Kidney (tissue), 14 donors: ENCODE measurements around the gene AMDHD2. TPM values are rescaled to one million over a fixed set of nuclear protein-coding genes. Genes with fewer than 3 reads are reported as not detected.

Experiments used
- DNase-seq, 5 donors: peaks; one replicate each; pipeline ENCODE4 v3.0.0-alpha.2; 2013 to 2020
- FAIRE-seq: peaks from 2 replicates; lab custom pipeline; 2012; peaks lifted over from hg19 to GRCh38; lab: Jason Lieb, UNC
- H3K27ac ChIP-seq, 2 donors: one replicate each; pipeline ENCODE4 v1.7.0; 2013; ENCODE audit warnings: low read depth in 2 of 2, low read length in 2 of 2, inconsistent platforms in 1 of 2
- H3K27me3 ChIP-seq: one replicate; pipeline ENCODE4 v1.7.1; 2013; ENCODE audit warnings: low read length, inconsistent platforms; ENCODE audit not compliant: control insufficient read depth, insufficient read depth
- H3K36me3 ChIP-seq, 3 donors: one replicate each; pipeline versions ENCODE4 v1.7.0 to v1.7.1; 2013; ENCODE audit warnings: low read length in 3 of 3, control low read depth in 1 of 3, inconsistent platforms in 1 of 3; ENCODE audit not compliant: insufficient read depth in 3 of 3, control insufficient read depth in 2 of 3
- H3K4me1 ChIP-seq, 3 donors: one replicate each; pipeline versions ENCODE4 v1.7.0 to v1.7.1; 2013; ENCODE audit warnings: low read length in 3 of 3, inconsistent platforms in 1 of 3, low read depth in 1 of 3; ENCODE audit not compliant: control insufficient read depth in 2 of 3, insufficient read depth in 2 of 3
- H3K4me3 ChIP-seq, 3 donors: one replicate each; pipeline versions ENCODE4 v1.7.0 to v1.8.1; 2013; ENCODE audit warnings: low read length in 3 of 3, control low read depth in 1 of 3, inconsistent platforms in 1 of 3
- H3K9ac ChIP-seq, 3 donors: one replicate each; pipeline versions ENCODE4 v1.7.0 to v1.7.1; 2013; ENCODE audit warnings: low read length in 3 of 3, control low read depth in 1 of 3, inconsistent platforms in 1 of 3
- H3K9me3 ChIP-seq, 3 donors: one replicate each; pipeline versions ENCODE4 v1.7.0 to v1.7.1; 2013; ENCODE audit warnings: low read length in 3 of 3, control low read depth in 1 of 3, inconsistent platforms in 1 of 3; ENCODE audit not compliant: control insufficient read depth in 2 of 3, insufficient read depth in 1 of 3
- CTCF ChIP-seq: IDR thresholded peaks from 3 replicates; pipeline ENCODE4 v1.5.1; 2012; ENCODE audit warnings: mild to moderate bottlenecking, moderate library complexity, borderline replicate concordance; ENCODE audit not compliant: insufficient read depth; ENCODE audit errors: extremely low read depth
- intact Hi-C: fragments of 100-400 bp; cut with DNase I; formaldehyde crosslinking; loops from one replicate; pipeline ENCODE4 v1.11.1; 2022
- polyA plus RNA-seq: library from polyadenylated mRNA; stranded (reverse); fragments of 350-450 nt; fragmentation: Illumina TruSeq; extraction: RNeasy Lipid Tissue Mini Kit (QIAGEN cat#74804); gene quantifications from one replicate; pipeline ENCODE4 v1.2.3, GENCODE V29; 2014; ENCODE audit warnings: low read depth, low replicate concordance; ENCODE audit not compliant: insufficient read depth
- total RNA-seq: library from RNA; stranded (reverse); fragmentation: NEBNext Ultra II Directional; extraction: Animal tissue kit (Norgen Biotek cat#: 25700); gene quantifications from one replicate; pipeline ENCODE4 v1.2.1, GENCODE V29; 2021
- donor health status: control.
- donor health status: control.
- donor health status: control.
- donor health status: control.
- donor health status: control.
- donor health status: DM: yes; HTN: yes; CAD: no.
- donor health status: Normal renal cell carcinoma (clear cell type).

The AMDHD2 gene
- total and polyA plus RNA-seq, 2 donors from 2014 or later: 51.8 to 52.1 TPM

GRCh38 chr16:2489581-2489980 is 30.6 kb upstream of the AMDHD2 start:
- intact Hi-C loops: no loop called here
- Histone ChIP-seq H3K9me3 (no peaks in the 10 kb centered on the region), H3K4me1 (peaks cover 2 to 47% (median 19%) of the 10 kb centered on the region in 3 donors), H3K27me3 (no peaks in the 10 kb centered on the region), H3K4me3 (no peak overlapping the region), H3K27ac (no peak overlapping the region), H3K9ac (peak overlapping the region in 1 of 3 donors; percentile 9), H3K36me3 (peaks cover 0 to 3% (median 0%) of the 10 kb centered on the region in 3 donors)
- FAIRE-seq (no peak), DNase-seq (peak in 1 of 5 donors; percentile 54)
- no peak for TF ChIP-seq CTCF

- H3K4me1 ChIP-seq: peaks cover 2 to 43% (median 19%) of the 10 kb centered on the region in 3 donors
- no peaks in the 10 kb centered on the region for H3K27me3 ChIP-seq
- FAIRE-seq: no peak
- H3K36me3 ChIP-seq: peaks cover 0 to 3% (median 0%) of the 10 kb centered on the region in 3 donors
- H3K27ac ChIP-seq: peak overlapping the region in 1 of 2 donors; percentile 16
- peak overlapping the region in 1 of 3 donors; percentile 9 for H3K9ac ChIP-seq
- intact Hi-C loops: no loop called here
- H3K4me3 ChIP-seq: no peak overlapping the region
- DNase-seq: peak; percentile 74 to 83 (median 78)
- H3K9me3 ChIP-seq: no peaks in the 10 kb centered on the region
- no peak for TF ChIP-seq CTCF
Observed at GRCh38 chr16:2490190-2491105, 29.7 kb upstream of the AMDHD2 start.

- Histone ChIP-seq H3K27me3 (no peaks in the 10 kb centered on the region), H3K36me3 (peaks cover 0 to 3% (median 0%) of the 10 kb centered on the region in 3 donors), H3K27ac (peak overlapping the region; percentile 67 to 85), H3K9me3 (no peaks in the 10 kb centered on the region), H3K4me3 (no peak overlapping the region), H3K9ac (no peak overlapping the region), H3K4me1 (peaks cover 1 to 39% (median 11%) of the 10 kb centered on the region in 3 donors)
- DNase-seq (peak in 4 of 5 donors; percentile 30 to 62 (median 48)), FAIRE-seq (no peak)
- no peak for TF ChIP-seq CTCF
- intact Hi-C loops: no loop called here
Observed at GRCh38 chr16:2492292-2492691, 27.9 kb upstream of the AMDHD2 start.
